ENCODE measurements around the gene PTPRN2.

Gene PTPRN2

GRCh38 chr7:158009886-158010285 is 577.7 kb downstream of the PTPRN2 start:
- DNase-seq (ENCODE audit: low read depth in 1 of 2, low spot score in 1 of 2): no peak

GRCh38 chr7:158008267-158008666 is 579.4 kb downstream of the PTPRN2 start:
- no peak for DNase-seq (ENCODE audit: low read depth in 1 of 2, low spot score in 1 of 2)

- DNase-seq (ENCODE audit: low read depth in 1 of 2, low spot score in 1 of 2): no peak
Measured at GRCh38 chr7:158007697-158008257, 579.8 kb downstream of the PTPRN2 start.

GRCh38 chr7:158006841-158007696 is 580.6 kb downstream of the PTPRN2 start:
- DNase-seq (ENCODE audit: low read depth in 1 of 2, low spot score in 1 of 2): no peak

- no peak for DNase-seq (ENCODE audit: low read depth in 1 of 2, low spot score in 1 of 2)
Measured at GRCh38 chr7:158005531-158005930, 582.1 kb downstream of the PTPRN2 start.

- no peak for DNase-seq (ENCODE audit: low read depth in 1 of 2, low spot score in 1 of 2)
Measured at GRCh38 chr7:158004123-158004490, 583.5 kb downstream of the PTPRN2 start.

GRCh38 chr7:158003441-158004122 is 584.0 kb downstream of the PTPRN2 start:
- no peak for DNase-seq (ENCODE audit: low read depth in 1 of 2, low spot score in 1 of 2)

- no peak for DNase-seq (ENCODE audit: low read depth in 1 of 2, low spot score in 1 of 2)
Measured at GRCh38 chr7:158002486-158003080, 585.0 kb downstream of the PTPRN2 start.

GRCh38 chr7:158001621-158002320 is 585.9 kb downstream of the PTPRN2 start:
- DNase-seq (ENCODE audit: low read depth in 1 of 2, low spot score in 1 of 2): no peak

- DNase-seq (ENCODE audit: low read depth in 1 of 2, low spot score in 1 of 2): no peak
Measured at GRCh38 chr7:158001003-158001402, 586.6 kb downstream of the PTPRN2 start.

- DNase-seq (ENCODE audit: low read depth in 1 of 2, low spot score in 1 of 2): no peak
Measured at GRCh38 chr7:158000160-158000559, 587.5 kb downstream of the PTPRN2 start.

GRCh38 chr7:157998884-157999552 is 588.6 kb downstream of the PTPRN2 start:
- no peak for DNase-seq (ENCODE audit: low read depth in 1 of 2, low spot score in 1 of 2)

GRCh38 chr7:157997471-157997870 is 590.2 kb downstream of the PTPRN2 start:
- no peak for DNase-seq (ENCODE audit: low read depth in 1 of 2, low spot score in 1 of 2)

GRCh38 chr7:157997080-157997440 is 590.6 kb downstream of the PTPRN2 start:
- DNase-seq (ENCODE audit: low read depth in 1 of 2, low spot score in 1 of 2): no peak

GRCh38 chr7:157996359-157997079 is 591.1 kb downstream of the PTPRN2 start:
- DNase-seq (ENCODE audit: low read depth in 1 of 2, low spot score in 1 of 2): no peak

GRCh38 chr7:157995815-157996214 is 591.8 kb downstream of the PTPRN2 start:
- DNase-seq (ENCODE audit: low read depth in 1 of 2, low spot score in 1 of 2): no peak

GRCh38 chr7:157994319-157994718 is 593.3 kb downstream of the PTPRN2 start:
- DNase-seq (ENCODE audit: low read depth in 1 of 2, low spot score in 1 of 2): no peak

GRCh38 chr7:157993406-157994105 is 594.1 kb downstream of the PTPRN2 start:
- no peak for DNase-seq (ENCODE audit: low read depth in 1 of 2, low spot score in 1 of 2)

- DNase-seq (ENCODE audit: low read depth in 1 of 2, low spot score in 1 of 2): no peak
Measured at GRCh38 chr7:157992511-157993160, 595.0 kb downstream of the PTPRN2 start.
